ENCODE measurements around the gene HES5. TPM values are rescaled to one million over a fixed set of nuclear protein-coding genes. Genes with fewer than 3 reads are reported as not detected.

HES5 gene
- total RNA-seq, 2 experiments from 2014 or later, result not detected

DNA sequence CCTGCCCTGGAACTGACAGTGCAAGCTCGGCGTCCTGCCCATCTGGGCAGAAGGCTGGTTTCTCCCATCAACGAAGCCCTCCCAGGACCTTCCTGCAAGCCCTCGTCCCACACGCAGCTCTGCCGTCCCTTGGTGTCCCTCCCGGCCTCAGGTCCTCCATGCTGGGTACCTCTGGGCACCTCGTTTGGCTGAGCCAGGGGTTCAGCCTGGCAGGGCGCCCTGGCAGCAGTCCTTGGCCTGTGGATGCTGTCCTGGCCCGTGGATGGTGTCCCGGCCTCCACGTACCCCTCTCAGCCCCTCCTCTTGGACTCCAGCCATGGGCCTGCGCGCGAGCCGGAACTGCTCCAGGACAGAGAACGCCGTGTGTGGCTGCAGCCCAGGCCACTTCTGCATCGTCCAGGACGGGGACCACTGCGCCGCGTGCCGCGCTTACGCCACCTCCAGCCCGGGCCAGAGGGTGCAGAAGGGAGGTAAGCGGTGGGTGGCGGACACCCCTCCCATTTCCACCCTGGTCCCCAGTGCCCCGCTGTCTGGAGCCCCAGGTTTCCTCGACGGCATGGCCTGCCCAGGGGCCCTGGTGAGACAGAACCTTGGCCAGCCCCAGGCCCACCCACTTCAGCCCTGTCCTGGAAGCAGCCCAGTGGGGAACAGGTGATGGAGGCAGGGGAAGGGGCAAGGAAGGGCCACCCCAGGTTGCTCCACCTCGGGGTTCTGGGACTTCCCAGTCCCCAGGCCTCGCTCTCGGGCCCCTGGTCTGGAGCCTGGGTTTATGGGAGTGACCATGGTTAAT is 29.6 kb upstream of the HES5 start:
- POLR2A ChIA-PET, result no interaction called here
- no peak for TF ChIP-seq EZH2phosphoT487 (IDR thresholded peaks at IDR 0.05; ENCODE audit: borderline replicate concordance, low read depth, low read length)
- TF ChIP-seq, protein P1, sequence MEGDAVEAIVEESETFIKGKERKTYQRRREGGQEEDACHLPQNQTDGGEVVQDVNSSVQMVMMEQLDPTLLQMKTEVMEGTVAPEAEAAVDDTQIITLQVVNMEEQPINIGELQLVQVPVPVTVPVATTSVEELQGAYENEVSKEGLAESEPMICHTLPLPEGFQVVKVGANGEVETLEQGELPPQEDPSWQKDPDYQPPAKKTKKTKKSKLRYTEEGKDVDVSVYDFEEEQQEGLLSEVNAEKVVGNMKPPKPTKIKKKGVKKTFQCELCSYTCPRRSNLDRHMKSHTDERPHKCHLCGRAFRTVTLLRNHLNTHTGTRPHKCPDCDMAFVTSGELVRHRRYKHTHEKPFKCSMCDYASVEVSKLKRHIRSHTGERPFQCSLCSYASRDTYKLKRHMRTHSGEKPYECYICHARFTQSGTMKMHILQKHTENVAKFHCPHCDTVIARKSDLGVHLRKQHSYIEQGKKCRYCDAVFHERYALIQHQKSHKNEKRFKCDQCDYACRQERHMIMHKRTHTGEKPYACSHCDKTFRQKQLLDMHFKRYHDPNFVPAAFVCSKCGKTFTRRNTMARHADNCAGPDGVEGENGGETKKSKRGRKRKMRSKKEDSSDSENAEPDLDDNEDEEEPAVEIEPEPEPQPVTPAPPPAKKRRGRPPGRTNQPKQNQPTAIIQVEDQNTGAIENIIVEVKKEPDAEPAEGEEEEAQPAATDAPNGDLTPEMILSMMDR (conservative IDR thresholded peaks at IDR 0.05; ENCODE audit: low read length), result no peak
- Histone ChIP-seq H2AFZ (ENCODE audit: low read length) (no peak overlapping the region), H3K79me2 (ENCODE audit: insufficient read depth, low read depth, low read length) (no peaks in the 10 kb centered on the region), H3K4me1 (ENCODE audit: insufficient read depth, low read length, poor library complexity, severe bottlenecking) (peaks cover 20% of the 10 kb centered on the region), H3K27ac (ENCODE audit: low read depth, low read length, poor library complexity, severe bottlenecking) (no peak overlapping the region), H3K4me3 (ENCODE audit: low read depth, low read length, poor library complexity, severe bottlenecking) (no peak overlapping the region), H3K36me3 (ENCODE audit: insufficient read depth, low read length) (no peaks in the 10 kb centered on the region), H4K20me1 (ENCODE audit: insufficient read depth, low read length) (no peaks in the 10 kb centered on the region), H3K9me3 (ENCODE audit: low read length) (no peaks in the 10 kb centered on the region), H3K9me2 (ENCODE audit: insufficient read depth, low read length) (no peaks in the 10 kb centered on the region), H3K4me2 (ENCODE audit: low read length) (no peak overlapping the region)
- intact Hi-C loops (cut with micrococcal nuclease; ENCODE audit: unreplicated experiment), result no loop called here
- DNase-seq (ENCODE audit: low spot score), result no peak
- no TSS peak for BruUV-seq (replicated peaks)
- CTCF ChIA-PET (ENCODE audit: unreplicated experiment), result no interaction called here

DNA sequence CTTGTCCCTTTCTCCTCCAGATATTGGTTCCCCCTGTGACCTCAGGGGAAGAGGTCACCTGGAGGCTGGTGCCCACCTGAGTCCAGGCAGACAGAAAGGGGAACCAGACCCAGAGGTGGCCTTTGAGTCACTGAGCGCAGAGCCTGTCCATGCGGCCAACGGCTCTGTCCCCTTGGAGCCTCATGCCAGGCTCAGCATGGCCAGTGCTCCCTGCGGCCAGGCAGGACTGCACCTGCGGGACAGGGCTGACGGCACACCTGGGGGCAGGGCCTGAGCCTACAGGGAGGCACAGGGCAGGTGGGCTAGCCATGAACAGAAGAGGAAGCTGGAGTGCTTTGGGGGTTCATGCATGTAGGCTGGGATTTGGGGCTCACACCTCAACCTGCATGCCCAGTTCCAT is 28.8 kb upstream of the HES5 start:
- intact Hi-C loops (cut with micrococcal nuclease; ENCODE audit: unreplicated experiment), result no loop called here
- TF ChIP-seq, protein P1 (conservative IDR thresholded peaks at IDR 0.05; ENCODE audit: low read length), result no peak
- TF ChIP-seq EZH2phosphoT487 (IDR thresholded peaks at IDR 0.05; ENCODE audit: borderline replicate concordance, low read depth, low read length), result no peak
- peaks cover 20% of the 10 kb centered on the region for H3K4me1 ChIP-seq (ENCODE audit: insufficient read depth, low read length, poor library complexity, severe bottlenecking)
- ChIA-PET CTCF (ENCODE audit: unreplicated experiment) (no interaction called here), POLR2A (no interaction called here)
- no peak overlapping the region for H3K4me2 ChIP-seq (ENCODE audit: low read length)
- H3K27ac ChIP-seq (ENCODE audit: low read depth, low read length, poor library complexity, severe bottlenecking), result no peak overlapping the region
- no peaks in the 10 kb centered on the region for H4K20me1 ChIP-seq (ENCODE audit: insufficient read depth, low read length)
- no peak for DNase-seq (ENCODE audit: low spot score)
- no peak overlapping the region for H2AFZ ChIP-seq (ENCODE audit: low read length)
- no TSS peak for BruUV-seq (replicated peaks)
- no peaks in the 10 kb centered on the region for H3K79me2 ChIP-seq (ENCODE audit: insufficient read depth, low read depth, low read length)
- no peak overlapping the region for H3K4me3 ChIP-seq (ENCODE audit: low read depth, low read length, poor library complexity, severe bottlenecking)
- H3K9me3 ChIP-seq (ENCODE audit: low read length), result no peaks in the 10 kb centered on the region
- no peaks in the 10 kb centered on the region for H3K9me2 ChIP-seq (ENCODE audit: insufficient read depth, low read length)
- H3K36me3 ChIP-seq (ENCODE audit: insufficient read depth, low read length), result no peaks in the 10 kb centered on the region

DNA sequence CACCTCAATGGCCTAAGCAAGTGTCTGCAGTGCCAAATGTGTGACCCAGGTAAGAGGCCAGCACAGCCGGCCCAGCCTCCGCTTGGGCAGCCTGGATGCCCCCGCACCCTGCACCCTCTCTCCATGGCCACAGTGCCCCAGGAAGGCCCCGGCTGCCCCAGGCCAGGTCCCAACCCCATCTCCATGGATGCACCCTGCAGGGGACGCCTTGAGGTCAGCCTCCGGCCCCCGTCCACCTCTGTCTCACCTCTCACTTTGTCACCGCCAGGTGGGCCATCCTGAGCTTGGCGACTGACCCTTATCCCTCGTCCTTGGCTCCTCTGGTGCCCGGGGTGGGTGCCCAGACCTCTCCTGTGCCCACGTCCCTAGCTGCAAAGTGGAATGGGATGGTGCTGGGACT is 28.4 kb upstream of the HES5 start:
- Histone ChIP-seq H3K36me3 (ENCODE audit: insufficient read depth, low read length) (no peaks in the 10 kb centered on the region), H3K4me1 (ENCODE audit: insufficient read depth, low read length, poor library complexity, severe bottlenecking) (peaks cover 20% of the 10 kb centered on the region), H3K4me3 (ENCODE audit: low read depth, low read length, poor library complexity, severe bottlenecking) (no peak overlapping the region), H2AFZ (ENCODE audit: low read length) (no peak overlapping the region), H4K20me1 (ENCODE audit: insufficient read depth, low read length) (no peaks in the 10 kb centered on the region), H3K9me3 (ENCODE audit: low read length) (no peaks in the 10 kb centered on the region), H3K9me2 (ENCODE audit: insufficient read depth, low read length) (no peaks in the 10 kb centered on the region), H3K79me2 (ENCODE audit: insufficient read depth, low read depth, low read length) (no peaks in the 10 kb centered on the region), H3K27ac (ENCODE audit: low read depth, low read length, poor library complexity, severe bottlenecking) (no peak overlapping the region), H3K4me2 (ENCODE audit: low read length) (no peak overlapping the region)
- intact Hi-C loops (cut with micrococcal nuclease; ENCODE audit: unreplicated experiment), result no loop called here
- no peak for TF ChIP-seq EZH2phosphoT487 (IDR thresholded peaks at IDR 0.05; ENCODE audit: borderline replicate concordance, low read depth, low read length)
- BruUV-seq (replicated peaks), result no TSS peak
- POLR2A ChIA-PET, result no interaction called here
- CTCF ChIA-PET (ENCODE audit: unreplicated experiment), result no interaction called here
- DNase-seq (ENCODE audit: low spot score), result no peak
